ENCODE measurements around the gene LRRC8B.

The LRRC8B gene

DNA sequence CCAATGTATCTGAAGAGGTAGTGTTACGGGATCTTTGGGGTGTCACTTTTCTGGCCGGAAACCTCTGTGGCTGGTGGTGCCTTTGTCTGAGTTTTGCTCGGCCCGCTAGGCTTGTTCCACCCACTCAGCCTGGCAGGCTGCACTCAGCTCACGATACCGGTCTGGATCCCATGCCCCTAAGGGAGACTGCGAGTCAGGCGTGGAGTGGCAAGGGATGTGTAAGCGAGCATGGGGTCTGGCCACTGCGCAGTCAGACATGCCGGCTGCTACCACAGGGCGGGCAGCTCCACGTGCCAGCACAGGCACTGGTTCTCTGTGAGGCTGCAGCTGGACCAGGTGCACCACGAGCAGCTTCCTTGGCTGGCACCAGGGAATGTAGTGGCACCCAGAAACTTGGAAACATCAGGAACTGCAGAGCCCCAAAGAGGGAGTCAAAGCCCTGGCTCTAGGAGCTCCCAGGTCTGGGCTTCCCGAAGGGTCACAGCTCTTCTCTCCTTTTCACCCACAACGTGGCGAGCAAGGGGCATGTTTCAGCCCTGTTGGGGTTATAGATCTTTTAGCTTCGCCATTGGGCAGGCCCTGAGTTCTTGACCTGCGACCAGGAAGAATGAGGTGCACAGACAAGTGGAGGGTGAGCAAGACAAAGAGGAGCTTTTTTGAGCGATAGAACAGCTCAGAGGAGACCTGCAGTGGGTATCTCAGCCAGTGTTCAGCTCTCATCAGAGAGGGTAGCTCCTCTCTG is 84.5 kb downstream of the LRRC8B start:
- H3K4me3 ChIP-seq (ENCODE audit: extremely low read depth, insufficient read depth, low read length, poor library complexity, severe bottlenecking) = no peak overlapping the region
- 94 to 96% methylated on average over 14 to 20 of the region's 20 CpGs for WGBS, 2 experiments (ENCODE audit: insufficient coverage in 2 of 2)
- no peaks in the 10 kb centered on the region for H3K9me3 ChIP-seq (ENCODE audit: control insufficient read depth, low read length)
- H3K27ac ChIP-seq (ENCODE audit: low read depth, low read length, severe bottlenecking) = no peak overlapping the region
- H3K36me3 ChIP-seq (ENCODE audit: control insufficient read depth, insufficient read depth, low read length) = no peaks in the 10 kb centered on the region
- peaks cover 4% of the 10 kb centered on the region for H3K4me1 ChIP-seq (ENCODE audit: control insufficient read depth, insufficient read depth, low read length, poor library complexity, severe bottlenecking)

DNA sequence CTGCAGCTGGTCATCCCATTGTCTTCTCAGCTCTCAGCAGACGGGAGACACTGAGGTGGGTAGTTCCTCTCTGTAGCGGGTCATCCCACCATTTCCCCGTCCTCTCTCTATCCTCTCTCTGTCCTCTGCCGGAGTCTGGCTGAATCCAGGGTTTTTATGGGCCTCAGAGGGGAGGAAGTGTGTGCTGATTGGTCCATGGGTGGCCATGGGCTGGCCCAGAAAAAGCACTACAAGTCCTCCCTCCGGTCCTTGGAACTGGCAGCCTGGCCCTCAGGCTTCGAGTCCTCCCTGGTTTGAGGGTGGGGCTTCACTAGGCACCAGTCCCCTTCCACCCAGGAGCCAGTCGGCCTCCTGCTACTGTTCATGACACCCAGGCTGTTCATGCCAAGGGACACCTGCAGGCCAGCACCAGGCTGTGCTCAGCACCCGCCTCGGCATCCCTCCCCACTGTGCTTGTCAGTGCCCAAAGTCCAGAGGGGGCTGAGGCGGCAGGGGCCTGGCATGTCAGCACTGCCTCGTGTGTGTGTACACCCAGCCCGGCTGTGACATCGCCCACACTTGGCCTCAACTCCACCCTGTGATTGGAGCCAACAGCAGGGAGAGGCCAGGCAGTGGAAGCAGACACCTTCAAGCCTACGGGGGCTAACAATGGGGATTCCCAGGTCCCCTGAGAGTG is 85.3 kb downstream of the LRRC8B start:
- Histone ChIP-seq H3K9me3 (ENCODE audit: control insufficient read depth, low read length) (no peaks in the 10 kb centered on the region), H3K4me1 (ENCODE audit: control insufficient read depth, insufficient read depth, low read length, poor library complexity, severe bottlenecking) (peaks cover 4% of the 10 kb centered on the region), H3K4me3 (ENCODE audit: extremely low read depth, insufficient read depth, low read length, poor library complexity, severe bottlenecking) (no peak overlapping the region), H3K36me3 (ENCODE audit: control insufficient read depth, insufficient read depth, low read length) (no peaks in the 10 kb centered on the region), H3K27ac (ENCODE audit: low read depth, low read length, severe bottlenecking) (no peak overlapping the region)
- whole genome bisulfite sequencing, 2 experiments (ENCODE audit: insufficient coverage in 2 of 2) = 84 to 91% methylated on average over 10 to 11 of the region's 14 CpGs

DNA sequence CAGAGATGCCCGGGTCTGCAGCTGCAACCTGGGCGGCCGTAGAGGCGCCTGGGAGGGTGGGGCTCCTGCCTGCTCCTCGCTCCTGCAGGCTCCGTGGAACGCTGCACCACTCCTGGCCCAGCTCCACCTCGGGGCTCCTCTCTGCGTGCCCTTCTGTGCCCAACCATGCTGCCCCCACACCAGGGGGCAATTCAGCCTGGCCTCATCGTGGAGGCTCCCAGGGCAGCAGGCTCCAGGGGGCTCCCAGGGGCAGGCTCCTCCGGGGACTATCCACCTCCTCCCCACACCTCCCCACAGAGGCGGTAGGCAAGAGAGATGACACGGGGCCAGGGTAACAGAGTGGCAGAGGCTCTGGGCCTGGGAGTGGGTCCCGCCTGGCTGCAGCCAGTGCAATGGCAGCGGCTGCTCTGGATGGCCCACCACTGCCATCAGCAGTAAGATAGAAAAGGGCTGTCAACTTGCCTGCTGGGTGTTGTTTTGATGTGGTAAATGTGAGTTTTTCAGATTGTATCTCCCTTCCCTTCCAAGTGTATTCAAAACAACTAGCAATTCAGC is 85.9 kb downstream of the LRRC8B start:
- no peak overlapping the region for H3K27ac ChIP-seq (ENCODE audit: low read depth, low read length, severe bottlenecking)
- H3K4me1 ChIP-seq (ENCODE audit: control insufficient read depth, insufficient read depth, low read length, poor library complexity, severe bottlenecking) = peaks cover 4% of the 10 kb centered on the region
- no peak overlapping the region for H3K4me3 ChIP-seq (ENCODE audit: extremely low read depth, insufficient read depth, low read length, poor library complexity, severe bottlenecking)
- 91 to 93% methylated on average over 4 to 10 of the region's 15 CpGs for WGBS, 2 experiments (ENCODE audit: insufficient coverage in 2 of 2)
- H3K36me3 ChIP-seq (ENCODE audit: control insufficient read depth, insufficient read depth, low read length) = no peaks in the 10 kb centered on the region
- H3K9me3 ChIP-seq (ENCODE audit: control insufficient read depth, low read length) = no peaks in the 10 kb centered on the region

DNA sequence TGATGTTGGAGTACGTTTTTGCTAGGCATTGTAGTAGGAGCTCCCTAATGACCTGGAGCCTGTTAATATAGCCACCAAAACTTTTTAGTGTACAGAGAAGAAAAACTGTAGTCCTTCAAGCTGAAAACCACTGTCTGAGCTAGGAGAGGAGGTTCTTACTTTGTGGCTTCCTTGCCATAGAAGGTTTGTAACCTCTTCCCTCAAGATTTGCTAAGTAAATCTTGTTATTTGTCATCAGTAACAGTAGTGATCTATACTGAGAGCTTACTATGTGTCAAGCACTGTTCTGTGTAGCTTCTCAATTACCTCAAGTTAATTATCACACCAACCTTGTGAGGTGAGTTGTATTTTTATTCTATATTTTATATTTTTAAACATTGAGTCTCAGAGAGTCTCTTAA is 87.1 kb downstream of the LRRC8B start:
- peaks cover 4% of the 10 kb centered on the region for H3K4me1 ChIP-seq (ENCODE audit: control insufficient read depth, insufficient read depth, low read length, poor library complexity, severe bottlenecking)

DNA sequence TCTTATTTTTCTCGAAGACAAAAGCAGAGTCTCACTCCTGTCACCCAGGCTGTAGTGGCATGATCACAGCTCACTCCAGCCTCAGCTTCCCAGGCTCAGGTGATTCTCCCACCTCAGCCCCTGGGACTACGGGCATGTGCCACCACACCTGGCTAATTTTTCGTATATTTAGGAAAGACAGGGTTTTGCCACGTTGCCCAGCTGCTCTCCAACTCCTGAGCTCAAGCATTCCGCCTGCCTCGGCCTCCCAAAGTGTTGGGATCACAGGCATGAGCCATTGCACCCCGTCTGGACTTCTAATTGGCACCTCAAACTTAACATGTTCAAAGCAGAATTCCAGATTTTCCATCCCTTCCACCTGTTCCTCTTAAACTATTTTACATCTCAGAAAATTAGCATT is 89.3 kb downstream of the LRRC8B start:
- 78 to 87% methylated on average over 5 to 7 of the region's 7 CpGs for WGBS, 2 experiments (ENCODE audit: insufficient coverage in 2 of 2)
- Histone ChIP-seq H3K9me3 (ENCODE audit: control insufficient read depth, low read length) (peaks cover 13% of the 10 kb centered on the region), H3K27ac (ENCODE audit: low read depth, low read length, severe bottlenecking) (no peak overlapping the region), H3K4me1 (ENCODE audit: control insufficient read depth, insufficient read depth, low read length, poor library complexity, severe bottlenecking) (no peaks in the 10 kb centered on the region), H3K36me3 (ENCODE audit: control insufficient read depth, insufficient read depth, low read length) (no peaks in the 10 kb centered on the region), H3K4me3 (ENCODE audit: extremely low read depth, insufficient read depth, low read length, poor library complexity, severe bottlenecking) (no peak overlapping the region)

More for the DNA sequence above, 87.1 kb downstream of the LRRC8B start:
- no CpG with 5 or more reads among the region's 1 CpG for whole genome bisulfite sequencing, 2 experiments (ENCODE audit: insufficient coverage in 2 of 2)
- H3K9me3 ChIP-seq (ENCODE audit: control insufficient read depth, low read length) = no peaks in the 10 kb centered on the region
- H3K36me3 ChIP-seq (ENCODE audit: control insufficient read depth, insufficient read depth, low read length) = no peaks in the 10 kb centered on the region
- H3K27ac ChIP-seq (ENCODE audit: low read depth, low read length, severe bottlenecking) = no peak overlapping the region
- no peak overlapping the region for H3K4me3 ChIP-seq (ENCODE audit: extremely low read depth, insufficient read depth, low read length, poor library complexity, severe bottlenecking)

DNA sequence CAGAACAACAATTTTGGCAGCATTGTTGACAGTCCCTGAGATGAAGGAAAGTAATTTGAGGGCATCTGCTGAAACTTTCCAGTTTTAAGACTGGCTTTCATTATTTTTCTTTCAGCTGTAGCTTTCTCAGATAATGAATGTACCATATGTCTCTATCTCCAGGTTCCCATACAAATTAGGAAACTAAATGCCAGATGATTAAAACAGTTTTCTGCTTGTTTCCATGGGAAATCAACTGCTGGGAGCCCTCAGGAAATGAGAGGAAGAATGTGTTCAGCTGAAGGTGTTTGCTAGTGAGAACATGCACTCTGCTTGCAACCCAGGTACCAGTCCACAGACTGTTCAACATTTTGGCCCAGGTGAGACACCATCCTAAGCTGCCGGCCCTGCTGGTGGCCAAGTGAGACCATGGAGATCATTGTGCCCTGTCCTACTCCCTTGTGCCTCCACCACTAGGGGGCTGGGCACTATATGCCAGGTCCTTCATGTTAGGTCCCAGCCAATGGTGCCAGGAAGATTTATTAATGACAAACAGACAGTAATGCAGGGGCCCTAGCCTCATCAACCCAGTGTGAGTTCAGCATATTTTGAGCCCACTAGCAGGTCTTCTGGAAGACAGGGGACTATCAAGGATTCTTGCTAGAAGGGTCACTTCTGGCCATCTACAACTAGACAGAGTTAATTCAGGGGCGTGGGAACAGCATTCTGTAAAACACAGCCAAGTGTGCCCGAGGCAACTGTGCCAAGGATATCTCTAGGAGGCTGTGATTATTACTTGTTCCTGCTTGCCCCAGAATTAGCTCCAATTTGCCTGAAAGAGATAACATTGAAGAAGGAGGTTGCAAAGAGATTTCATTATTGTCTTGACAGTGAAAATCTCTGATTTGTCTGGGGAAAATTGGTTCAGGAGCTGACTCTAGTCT is 91.3 kb downstream of the LRRC8B start:
- H3K4me1 ChIP-seq (ENCODE audit: control insufficient read depth, insufficient read depth, low read length, poor library complexity, severe bottlenecking) = no peaks in the 10 kb centered on the region
- peaks cover 13% of the 10 kb centered on the region for H3K9me3 ChIP-seq (ENCODE audit: control insufficient read depth, low read length)
- no peaks in the 10 kb centered on the region for H3K36me3 ChIP-seq (ENCODE audit: control insufficient read depth, insufficient read depth, low read length)
- no peak overlapping the region for H3K27ac ChIP-seq (ENCODE audit: low read depth, low read length, severe bottlenecking)
- H3K4me3 ChIP-seq (ENCODE audit: extremely low read depth, insufficient read depth, low read length, poor library complexity, severe bottlenecking) = no peak overlapping the region
- 89% methylated on average over 2 to 3 of the region's 3 CpGs for WGBS, 2 experiments (ENCODE audit: insufficient coverage in 2 of 2)

DNA sequence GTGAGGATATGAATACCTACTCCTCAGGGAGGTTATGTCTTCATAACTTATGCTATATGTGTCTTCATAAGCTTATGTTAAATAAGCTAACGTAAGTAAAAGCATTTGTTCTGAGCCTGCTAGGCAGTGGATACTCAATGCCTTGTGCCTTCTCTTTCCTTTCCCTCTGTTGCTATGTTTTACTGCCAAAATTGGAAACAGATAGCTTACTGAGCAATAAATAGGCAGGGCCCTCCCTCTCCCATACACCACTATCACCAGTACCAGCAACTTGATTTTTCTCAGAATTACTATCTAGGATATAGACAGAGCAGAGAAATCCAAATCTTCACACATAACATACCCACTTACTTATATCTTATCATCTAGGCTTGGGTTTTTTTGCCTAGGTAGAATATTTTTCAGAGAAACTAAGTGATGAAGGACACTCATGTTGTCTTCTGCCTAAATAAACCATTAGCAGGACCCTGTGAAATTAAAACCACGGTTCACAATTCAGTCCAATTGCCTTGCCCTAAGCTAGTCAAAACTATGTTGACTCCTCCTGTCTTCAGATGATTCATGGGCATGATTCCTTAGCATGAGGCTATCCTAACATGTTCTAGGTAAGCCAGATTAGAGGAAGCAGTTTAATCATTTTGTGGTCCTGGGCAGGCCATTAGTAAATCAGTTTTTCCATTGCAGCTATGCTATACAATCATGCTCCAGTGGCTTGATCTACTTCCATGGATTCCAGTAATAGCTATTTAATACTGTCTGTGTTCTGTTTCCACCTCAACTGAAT is 92.4 kb downstream of the LRRC8B start:
- Histone ChIP-seq H3K4me3 (ENCODE audit: extremely low read depth, insufficient read depth, low read length, poor library complexity, severe bottlenecking) (no peak overlapping the region), H3K27ac (ENCODE audit: low read depth, low read length, severe bottlenecking) (no peak overlapping the region), H3K4me1 (ENCODE audit: control insufficient read depth, insufficient read depth, low read length, poor library complexity, severe bottlenecking) (no peaks in the 10 kb centered on the region), H3K36me3 (ENCODE audit: control insufficient read depth, insufficient read depth, low read length) (no peaks in the 10 kb centered on the region), H3K9me3 (ENCODE audit: control insufficient read depth, low read length) (peaks cover 13% of the 10 kb centered on the region)
- 100% methylated on average over 1 of the region's 2 CpGs for WGBS, 2 experiments (ENCODE audit: insufficient coverage in 2 of 2)

DNA sequence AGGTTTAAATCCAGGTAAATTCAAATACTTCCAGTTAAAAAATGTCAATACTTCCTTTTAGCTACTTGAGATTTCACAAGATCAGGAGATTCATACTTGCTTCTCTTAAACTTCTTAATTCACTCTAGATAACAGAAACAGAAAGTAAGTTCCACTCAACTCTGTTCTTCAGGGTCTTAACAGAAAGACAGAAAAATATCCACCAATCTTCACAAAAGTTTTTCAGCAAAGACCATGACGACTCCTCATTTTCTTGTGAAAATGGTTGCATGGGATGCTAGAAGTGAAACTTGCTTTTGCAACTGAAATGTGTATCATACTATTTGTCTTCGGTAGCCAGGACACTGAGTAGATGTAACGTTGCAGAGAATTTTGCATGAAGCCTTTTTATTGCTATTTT is 96.0 kb downstream of the LRRC8B start:
- no peaks in the 10 kb centered on the region for H3K36me3 ChIP-seq (ENCODE audit: control insufficient read depth, insufficient read depth, low read length)
- no peak overlapping the region for H3K27ac ChIP-seq (ENCODE audit: low read depth, low read length, severe bottlenecking)
- 88 to 100% methylated on average over 1 to 2 of the region's 3 CpGs for WGBS, 2 experiments (ENCODE audit: insufficient coverage in 2 of 2)
- H3K4me3 ChIP-seq (ENCODE audit: extremely low read depth, insufficient read depth, low read length, poor library complexity, severe bottlenecking) = no peak overlapping the region
- peaks cover 13% of the 10 kb centered on the region for H3K9me3 ChIP-seq (ENCODE audit: control insufficient read depth, low read length)
- no peaks in the 10 kb centered on the region for H3K4me1 ChIP-seq (ENCODE audit: control insufficient read depth, insufficient read depth, low read length, poor library complexity, severe bottlenecking)

DNA sequence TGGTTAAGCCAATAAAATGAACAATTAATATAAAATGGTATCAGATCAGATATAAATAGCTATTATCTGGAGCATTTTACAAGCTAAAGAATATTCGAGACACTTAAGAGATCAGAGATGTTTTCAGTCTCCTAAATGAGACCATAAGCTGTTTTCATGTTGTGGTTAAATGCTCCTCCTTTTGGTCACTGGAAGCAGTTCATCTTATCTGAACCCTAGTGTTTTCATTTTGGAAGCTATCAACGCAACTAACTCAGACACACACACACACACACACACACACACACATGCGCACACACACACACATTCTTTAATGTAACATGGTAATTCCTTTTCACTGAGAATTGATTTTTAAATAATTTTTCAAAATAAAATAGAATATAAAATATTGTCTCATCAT is 98.3 kb downstream of the LRRC8B start:
- H3K36me3 ChIP-seq (ENCODE audit: control insufficient read depth, insufficient read depth, low read length) = no peaks in the 10 kb centered on the region
- no peak overlapping the region for H3K27ac ChIP-seq (ENCODE audit: low read depth, low read length, severe bottlenecking)
- H3K9me3 ChIP-seq (ENCODE audit: control insufficient read depth, low read length) = peaks cover 8% of the 10 kb centered on the region
- 67% methylated on average over 1 of the region's 3 CpGs; no CpG with 5 or more reads in 1 of the 2 experiments for WGBS, 2 experiments (ENCODE audit: insufficient coverage in 2 of 2)
- H3K4me3 ChIP-seq (ENCODE audit: extremely low read depth, insufficient read depth, low read length, poor library complexity, severe bottlenecking) = no peak overlapping the region
- H3K4me1 ChIP-seq (ENCODE audit: control insufficient read depth, insufficient read depth, low read length, poor library complexity, severe bottlenecking) = no peaks in the 10 kb centered on the region

DNA sequence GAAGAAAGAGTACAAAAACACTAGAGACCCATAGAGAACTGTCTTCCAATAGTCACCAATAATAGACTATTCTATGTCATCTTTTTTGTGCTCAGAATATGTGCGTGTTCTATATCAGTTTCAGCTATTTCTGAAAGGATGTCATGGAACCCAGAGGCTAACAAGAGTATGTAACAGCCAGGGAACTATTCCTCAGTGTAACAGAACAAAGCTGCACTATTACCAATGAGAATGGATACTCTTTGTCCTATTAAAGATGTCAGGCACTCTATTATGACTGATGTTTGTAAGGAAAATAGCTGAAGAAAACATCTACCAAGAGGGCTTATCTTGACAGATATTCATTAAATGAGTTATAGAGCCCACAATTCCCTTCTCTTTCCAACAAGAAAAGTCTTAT is 99.7 kb downstream of the LRRC8B start:
- Histone ChIP-seq H3K4me1 (ENCODE audit: control insufficient read depth, insufficient read depth, low read length, poor library complexity, severe bottlenecking) (no peaks in the 10 kb centered on the region), H3K9me3 (ENCODE audit: control insufficient read depth, low read length) (no peaks in the 10 kb centered on the region), H3K36me3 (ENCODE audit: control insufficient read depth, insufficient read depth, low read length) (no peaks in the 10 kb centered on the region), H3K4me3 (ENCODE audit: extremely low read depth, insufficient read depth, low read length, poor library complexity, severe bottlenecking) (no peak overlapping the region), H3K27ac (ENCODE audit: low read depth, low read length, severe bottlenecking) (no peak overlapping the region)
- WGBS, 2 experiments (ENCODE audit: insufficient coverage in 2 of 2) = 100% methylated on average over 1 of the region's 1 CpG; no CpG with 5 or more reads in 1 of the 2 experiments
